ENCODE measurements around the gene FLNB.

GRCh38 chr3:58041182-58041825, 33.1 kb downstream of the FLNB start:
- TF ChIP-seq CTCF (IDR thresholded peaks at IDR 0.05; ENCODE audit: poor library complexity), result no peak
- TF ChIP-seq EZH2 (IDR thresholded peaks at IDR 0.05; ENCODE audit: borderline replicate concordance), result no peak

Data from hepatocyte (in vitro differentiated cells).